HUDEP-2 (cell line): Measurements from ENCODE around the gene LTBP2.

Experiments used
- DNase-seq, 76 experiments: peaks; one replicate each; lab custom pipeline; 2025; ENCODE audit not compliant: unreplicated experiment in 76 of 76; lab: John Stamatoyannopoulos, UW

LTBP2 gene

GRCh38 chr14:74638966-74639365 lies 26.9 kb upstream of the LTBP2 start:
- no peak for DNase-seq

GRCh38 chr14:74638066-74638465 lies 26.0 kb upstream of the LTBP2 start:
- no peak for DNase-seq

GRCh38 chr14:74637178-74637550 lies 25.1 kb upstream of the LTBP2 start:
- no peak for DNase-seq

GRCh38 chr14:74636424-74637177 lies 24.6 kb upstream of the LTBP2 start:
- DNase-seq = no peak

- DNase-seq = no peak
These were observed 23.8 kb upstream of the LTBP2 start for GRCh38 chr14:74635847-74636246.

GRCh38 chr14:74634964-74635363 lies 22.9 kb upstream of the LTBP2 start:
- no peak for DNase-seq

GRCh38 chr14:74634481-74634880 lies 22.4 kb upstream of the LTBP2 start:
- DNase-seq = no peak

GRCh38 chr14:74630881-74631690 lies 19.0 kb upstream of the LTBP2 start:
- DNase-seq = no peak

GRCh38 chr14:74628418-74628817 lies 16.4 kb upstream of the LTBP2 start:
- DNase-seq = no peak

GRCh38 chr14:74627076-74627475 lies 15.0 kb upstream of the LTBP2 start:
- no peak for DNase-seq

- DNase-seq = no peak
These were observed 10.2 kb upstream of the LTBP2 start for GRCh38 chr14:74622257-74622656.

- no peak for DNase-seq
These were observed 9.5 kb upstream of the LTBP2 start for GRCh38 chr14:74621556-74621955.

GRCh38 chr14:74620923-74621322 lies 8.9 kb upstream of the LTBP2 start:
- DNase-seq = no peak

- peak in 38 of 76 experiments; percentile 10 to 71 (median 38) for DNase-seq
These were observed 8.5 kb upstream of the LTBP2 start for GRCh38 chr14:74620497-74620921.

- peak in 24 of 76 experiments; percentile 11 to 71 (median 28) for DNase-seq
These were observed 7.7 kb upstream of the LTBP2 start for GRCh38 chr14:74619672-74620131.

GRCh38 chr14:74618078-74618952 lies 6.3 kb upstream of the LTBP2 start:
- peak in 2 of 76 experiments; percentile 6 to 9 for DNase-seq

- DNase-seq = no peak
These were observed 5.1 kb upstream of the LTBP2 start for GRCh38 chr14:74616996-74617700.

GRCh38 chr14:74616507-74616906 lies 4.5 kb upstream of the LTBP2 start:
- DNase-seq = peak in 5 of 76 experiments; percentile 5 to 28 (median 12)

- DNase-seq = no peak
These were observed 3.7 kb upstream of the LTBP2 start for GRCh38 chr14:74615735-74616134.
